ENCODE data around the gene CARTPT. TPM values are rescaled to one million over a fixed set of nuclear protein-coding genes. Genes with fewer than 3 reads are reported as not detected.

CARTPT gene
- total RNA-seq, 1 experiment from 2014 or later, result not detected

GRCh38 chr5:71769287-71769686, 50.2 kb downstream of the CARTPT start:
- H3K36me3 Mint-ChIP-seq, result no peaks in the 10 kb centered on the region
- ATAC-seq, result peak; percentile 78
- no peak overlapping the region for H3K4me3 Mint-ChIP-seq
- peaks cover 22% of the 10 kb centered on the region for H3K4me1 Mint-ChIP-seq
- no peaks in the 10 kb centered on the region for H3K27me3 Mint-ChIP-seq (ENCODE audit: low read depth)
- no peak for DNase-seq (ENCODE audit: low spot score)
- TF ChIP-seq ETV6 (CRISPR knock-in tag; IDR thresholded peaks at IDR 0.05) (peak; percentile 99), USF2 (CRISPR knock-in tag; IDR thresholded peaks at IDR 0.05) (no peak)
- H3K9me3 Mint-ChIP-seq, result peaks cover 3% of the 10 kb centered on the region
- ChIA-PET CTCF (interaction anchor here (1.5 to 1.7 kb wide), 2 partner anchors 14 to 75 kb away, joined by 4 to 7 read pairs; no protein-coding TSS in a partner anchor), POLR2A (no interaction called here)
- no peak overlapping the region for H3K27ac Mint-ChIP-seq

GRCh38 chr5:71770381-71770780, 51.3 kb downstream of the CARTPT start:
- ATAC-seq, result no peak
- POLR2A ChIA-PET, result interaction anchor here (0.7 kb wide), 1 partner anchor 625 kb away, joined by 3 read pairs; no protein-coding TSS in a partner anchor
- Mint-ChIP-seq H3K27me3 (ENCODE audit: low read depth) (no peaks in the 10 kb centered on the region), H3K4me1 (peaks cover 19% of the 10 kb centered on the region), H3K27ac (no peak overlapping the region), H3K36me3 (no peaks in the 10 kb centered on the region), H3K9me3 (peaks cover 3% of the 10 kb centered on the region), H3K4me3 (no peak overlapping the region)
- no peak for DNase-seq (ENCODE audit: low spot score)
- CTCF ChIA-PET, result no interaction called here
- TF ChIP-seq NR1H2 (CRISPR knock-in tag; IDR thresholded peaks at IDR 0.05) (no peak), ETV6 (CRISPR knock-in tag; IDR thresholded peaks at IDR 0.05) (no peak), FOXJ3 (CRISPR knock-in tag; IDR thresholded peaks at IDR 0.05; ENCODE audit: borderline replicate concordance) (no peak), ZMAT4 (CRISPR knock-in tag; IDR thresholded peaks at IDR 0.05) (no peak), E2F1 (CRISPR knock-in tag; IDR thresholded peaks at IDR 0.05) (no peak), ZBTB43 (CRISPR knock-in tag; IDR thresholded peaks at IDR 0.05) (no peak), E2F4 (CRISPR knock-in tag; IDR thresholded peaks at IDR 0.05; ENCODE audit: borderline replicate concordance, low read depth) (no peak), SP1 (CRISPR knock-in tag; conservative IDR thresholded peaks at IDR 0.05) (no peak), CREM (CRISPR knock-in tag; IDR thresholded peaks at IDR 0.05) (no peak), ZNF317 (CRISPR knock-in tag; IDR thresholded peaks at IDR 0.05; ENCODE audit: borderline replicate concordance, low read depth) (no peak), NFYB (CRISPR knock-in tag; conservative IDR thresholded peaks at IDR 0.05; ENCODE audit: low read depth) (no peak), TEAD4 (CRISPR knock-in tag; IDR thresholded peaks at IDR 0.05) (no peak), ATF3 (CRISPR knock-in tag; conservative IDR thresholded peaks at IDR 0.05) (no peak), E2F5 (CRISPR knock-in tag; IDR thresholded peaks at IDR 0.05) (no peak), ESRRA (CRISPR knock-in tag; IDR thresholded peaks at IDR 0.05; ENCODE audit: borderline replicate concordance) (no peak), OVOL2 (CRISPR knock-in tag; IDR thresholded peaks at IDR 0.05; ENCODE audit: borderline replicate concordance) (no peak), MAX (CRISPR knock-in tag; IDR thresholded peaks at IDR 0.05) (no peak)

Other genes with a start within 250 kb of the CARTPT start
- gene MCCC2, start 131.9 kb upstream of the CARTPT start, total RNA-seq (2021), result 65.0 to 65.9 TPM (median 65.4 TPM) in 3 replicates

All from WTC11 (cell line).